ENCODE results near the gene VCX3B. TPM values are rescaled to one million over a fixed set of nuclear protein-coding genes. Genes with fewer than 3 reads are reported as not detected.
"Not testable (repeated sequence)": the region's sequence is repeated elsewhere in the genome, so short reads cannot be mapped to it uniquely, and the experiment has no call there.

VCX3B gene
- not detected for total RNA-seq

GRCh38 chrX:8464530-8464929 is at the start of gene VCX3B:
TSS of gene VCX3B (plus strand) at chrX:8464830. CDS start at chrX:8465451, 621 bp downstream.
- DNase-seq; H3K4me1 Mint-ChIP-seq (ENCODE audit: low read depth); H3K36me3 Mint-ChIP-seq (ENCODE audit: low read depth); H3K4me3 Mint-ChIP-seq; H3K27ac Mint-ChIP-seq; intact Hi-C loops (cut with micrococcal nuclease); H3K27me3 Mint-ChIP-seq; ATAC-seq; POLR2A ChIA-PET; CTCF ChIA-PET; H3K9me3 Mint-ChIP-seq: not testable (repeated sequence)

- no peak overlapping the region for H3K4me3 Mint-ChIP-seq
- DNase-seq (no peak), ATAC-seq (no peak)
- H3K27ac Mint-ChIP-seq, result no peak overlapping the region
- H3K36me3 Mint-ChIP-seq (ENCODE audit: low read depth), result no peaks in the 10 kb centered on the region
- no peaks in the 10 kb centered on the region for H3K27me3 Mint-ChIP-seq
- ChIA-PET POLR2A (no interaction called here), CTCF (no interaction called here)
- H3K9me3 Mint-ChIP-seq, result no peaks in the 10 kb centered on the region
- no peaks in the 10 kb centered on the region for H3K4me1 Mint-ChIP-seq (ENCODE audit: low read depth)
- intact Hi-C loops (cut with micrococcal nuclease), result no loop called here
- TF ChIP-seq CTCF (IDR thresholded peaks at IDR 0.05), result no peak
Measured at GRCh38 chrX:8418301-8418700, 46.3 kb upstream of the VCX3B start.

GRCh38 chrX:8424912-8425311 is 39.7 kb upstream of the VCX3B start:
- POLR2A ChIA-PET, result no interaction called here
- H3K27ac Mint-ChIP-seq, result no peak overlapping the region
- intact Hi-C loops (cut with micrococcal nuclease), result no loop called here
- no peaks in the 10 kb centered on the region for H3K4me1 Mint-ChIP-seq (ENCODE audit: low read depth)
- TF ChIP-seq CTCF (IDR thresholded peaks at IDR 0.05), result no peak
- no peaks in the 10 kb centered on the region for H3K27me3 Mint-ChIP-seq
- H3K9me3 Mint-ChIP-seq, result no peaks in the 10 kb centered on the region
- no peak overlapping the region for H3K4me3 Mint-ChIP-seq
- no peaks in the 10 kb centered on the region for H3K36me3 Mint-ChIP-seq (ENCODE audit: low read depth)
- DNase-seq (no peak), ATAC-seq (no peak)
- CTCF ChIA-PET, result no interaction called here

- Mint-ChIP-seq H3K4me1 (ENCODE audit: low read depth) (no peaks in the 10 kb centered on the region), H3K4me3 (no peak overlapping the region), H3K27me3 (no peaks in the 10 kb centered on the region), H3K36me3 (ENCODE audit: low read depth) (no peaks in the 10 kb centered on the region), H3K27ac (no peak overlapping the region), H3K9me3 (no peaks in the 10 kb centered on the region)
- DNase-seq (no peak), ATAC-seq (no peak)
- TF ChIP-seq CTCF (IDR thresholded peaks at IDR 0.05), result no peak
- ChIA-PET CTCF (no interaction called here), POLR2A (no interaction called here)
- intact Hi-C loops (cut with micrococcal nuclease), result no loop called here
Measured at GRCh38 chrX:8429692-8430249, 34.9 kb upstream of the VCX3B start.

- H3K27ac Mint-ChIP-seq, result no peak overlapping the region
- ChIA-PET CTCF (no interaction called here), POLR2A (no interaction called here)
- no peaks in the 10 kb centered on the region for H3K4me1 Mint-ChIP-seq (ENCODE audit: low read depth)
- ATAC-seq (no peak), DNase-seq (no peak)
- H3K9me3 Mint-ChIP-seq, result no peaks in the 10 kb centered on the region
- intact Hi-C loops (cut with micrococcal nuclease), result no loop called here
- H3K36me3 Mint-ChIP-seq (ENCODE audit: low read depth), result no peaks in the 10 kb centered on the region
- no peaks in the 10 kb centered on the region for H3K27me3 Mint-ChIP-seq
- TF ChIP-seq CTCF (IDR thresholded peaks at IDR 0.05), result no peak
- H3K4me3 Mint-ChIP-seq, result no peak overlapping the region
Measured at GRCh38 chrX:8430444-8430843, 34.2 kb upstream of the VCX3B start.

GRCh38 chrX:8432396-8432795 is 32.2 kb upstream of the VCX3B start:
- CTCF ChIA-PET, result no interaction called here
- DNase-seq (no peak), ATAC-seq (no peak)
- POLR2A ChIA-PET, result no interaction called here
- intact Hi-C loops (cut with micrococcal nuclease), result no loop called here
- Mint-ChIP-seq H3K27ac (no peak overlapping the region), H3K9me3 (no peaks in the 10 kb centered on the region), H3K27me3 (no peaks in the 10 kb centered on the region), H3K36me3 (ENCODE audit: low read depth) (no peaks in the 10 kb centered on the region), H3K4me1 (ENCODE audit: low read depth) (no peaks in the 10 kb centered on the region), H3K4me3 (no peak overlapping the region)
- no peak for TF ChIP-seq CTCF (IDR thresholded peaks at IDR 0.05)
